ENCODE data around the gene KCTD16. TPM values are rescaled to one million over a fixed set of nuclear protein-coding genes. Genes with fewer than 3 reads are reported as not detected.

KCTD16 gene
- total and polyA plus RNA-seq, 2 experiments from 2014 or later, result 0.02 to 0.76 TPM

DNA sequence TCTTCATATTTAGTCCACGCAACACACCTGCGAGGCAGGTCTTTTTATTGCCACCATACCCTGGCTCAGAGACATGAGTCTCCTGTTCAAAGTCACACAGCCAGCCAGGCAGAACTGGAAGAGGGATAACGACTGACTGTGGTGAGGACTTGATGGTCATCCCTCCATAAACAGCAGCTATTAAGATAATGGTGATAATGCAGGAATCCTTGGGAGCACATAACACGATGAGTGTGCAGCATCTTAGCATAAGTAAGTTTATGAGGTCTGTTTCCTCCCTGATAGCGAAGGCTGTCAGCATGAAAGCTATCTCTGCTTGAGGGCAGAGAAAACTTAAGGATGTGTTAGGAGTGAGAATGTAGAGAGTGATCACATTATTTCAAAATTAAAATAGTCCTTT, 30.9 kb downstream of the KCTD16 start:
- no peak overlapping the region for H3K4me2 ChIP-seq
- Mint-ChIP-seq H3K36me3 (ENCODE audit: low read depth) (no peaks in the 10 kb centered on the region), H3K27me3 (ENCODE audit: insufficient read depth, low read depth, poor library complexity) (peaks cover 5% of the 10 kb centered on the region), H3K27ac (no peak overlapping the region), H3K9me3 (no peaks in the 10 kb centered on the region), H3K4me1 (peaks cover 16% of the 10 kb centered on the region), H3K4me3 (no peak overlapping the region)
- TF ChIP-seq ZNF114 (CRISPR knock-in tag; IDR thresholded peaks at IDR 0.05) (no peak), ZNF331 (CRISPR knock-in tag; IDR thresholded peaks at IDR 0.05; ENCODE audit: low read depth) (no peak), CREB1 (CRISPR knock-in tag; IDR thresholded peaks at IDR 0.05; ENCODE audit: low read depth) (no peak), CTCF (conservative IDR thresholded peaks at IDR 0.05; ENCODE audit: low read depth in 2 of 2) (no peak), NANOG (IDR thresholded peaks at IDR 0.05; ENCODE audit: borderline replicate concordance) (no peak), REST (IDR thresholded peaks at IDR 0.05; ENCODE audit: unreplicated experiment) (no peak), EZH2 (IDR thresholded peaks at IDR 0.05; ENCODE audit: low read depth, unreplicated experiment) (no peak), ZNF462 (CRISPR knock-in tag; IDR thresholded peaks at IDR 0.05) (no peak), JUNB (IDR thresholded peaks at IDR 0.05; ENCODE audit: unreplicated experiment) (no peak), STAT1 (IDR thresholded peaks at IDR 0.05; ENCODE audit: unreplicated experiment) (no peak), POLR2AphosphoS5 (IDR thresholded peaks at IDR 0.05; ENCODE audit: low read depth) (no peak), ETS1 (IDR thresholded peaks at IDR 0.05) (no peak), EZH2phosphoT487 (IDR thresholded peaks at IDR 0.05; ENCODE audit: unreplicated experiment) (no peak)
- peaks cover 6% of the 10 kb centered on the region for H3K4me1 ChIP-seq (ENCODE audit: insufficient read depth)
- H2AFZ ChIP-seq, result no peak overlapping the region
- no peaks in the 10 kb centered on the region for H3F3A ChIP-seq (replicated peaks; ENCODE audit: low read depth)
- H4K20me1 ChIP-seq (replicated peaks; ENCODE audit: insufficient read depth), result no peaks in the 10 kb centered on the region; the same call in 1 of the 2 replicates
- H3K27me3 ChIP-seq (ENCODE audit: insufficient read depth), result peaks cover 19% of the 10 kb centered on the region
- no peak overlapping the region for H3K4me3 ChIP-seq
- H3K9me2 ChIP-seq (ENCODE audit: insufficient read depth), result no peaks in the 10 kb centered on the region
- no peak for ATAC-seq
- H3K79me2 ChIP-seq (replicated peaks; ENCODE audit: insufficient read depth), result no peaks in the 10 kb centered on the region
- no peak for DNase-seq (ENCODE audit: low spot score)
- no peak overlapping the region for H3K27ac ChIP-seq (ENCODE audit: low read depth)
- H3K36me3 ChIP-seq (ENCODE audit: insufficient read depth), result no peaks in the 10 kb centered on the region
